Fibroblast of lung (primary cell): ENCODE measurements around the gene ZIM2.

Experiments used
- CTCF ChIP-seq, 2 donors: IDR thresholded peaks in 1 of 2; conservative IDR thresholded peaks in 1 of 2; 1 replicate in 1 of 2; 2 replicates in 1 of 2; pipeline ENCODE4 v1.5.1; 2011 to 2012; ENCODE audit warnings: low read length in 2 of 2, control low read depth in 1 of 2, inconsistent platforms in 1 of 2, low read depth in 1 of 2, mild to moderate bottlenecking in 1 of 2
- EZH2 ChIP-seq: IDR thresholded peaks from 2 replicates; pipeline ENCODE4 v1.5.1; 2012; ENCODE audit warnings: low read length, control low read depth, mild to moderate bottlenecking; ENCODE audit errors: missing control alignments

GRCh38 chr19:56838909-56839651 lies 1.4 kb downstream of the ZIM2 start:
- TF ChIP-seq CTCF (conservative IDR thresholded peaks at IDR 0.05 in 1 of 2, IDR thresholded peaks at IDR 0.05 in 1 of 2; ENCODE audit: low read depth in 1 of 2, low read length in 2 of 2): no peak
- TF ChIP-seq EZH2: no peak
